HG02642 (cell line): Measurements from ENCODE around the gene THSD7B.
"Not testable (repeated sequence)": the region's sequence is repeated elsewhere in the genome, so short reads cannot be mapped to it uniquely, and the experiment has no call there.

Source experiments
- ATAC-seq: cut with Tn5 transposase; IDR thresholded peaks from one replicate; pipeline ENCODE4 v1.9.1; 2021; ENCODE audit warnings: mild to moderate bottlenecking; ENCODE audit not compliant: unreplicated experiment, poor library complexity

The THSD7B gene

GRCh38 chr2:136929531-136929930, 164.2 kb downstream of the THSD7B start:
- no peak for ATAC-seq

GRCh38 chr2:136932700-136933099, 167.4 kb downstream of the THSD7B start:
- ATAC-seq, result peak; percentile 45

- ATAC-seq, result no peak
These were observed 169.8 kb downstream of the THSD7B start for GRCh38 chr2:136935119-136935518.

GRCh38 chr2:136956050-136956449, 190.7 kb downstream of the THSD7B start:
- ATAC-seq, result no peak

GRCh38 chr2:136957044-136957443, 191.7 kb downstream of the THSD7B start:
- ATAC-seq, result no peak

GRCh38 chr2:136962105-136962725, 196.9 kb downstream of the THSD7B start:
- no peak for ATAC-seq

GRCh38 chr2:136966485-136966884, 201.1 kb downstream of the THSD7B start:
- ATAC-seq, result no peak

GRCh38 chr2:136980303-136980702, 215.0 kb downstream of the THSD7B start:
- no peak for ATAC-seq

GRCh38 chr2:136981689-136982088, 216.3 kb downstream of the THSD7B start:
- ATAC-seq, result not testable (repeated sequence)

GRCh38 chr2:136985044-136985443, 219.7 kb downstream of the THSD7B start:
- ATAC-seq, result no peak

- no peak for ATAC-seq
These were observed 221.4 kb downstream of the THSD7B start for GRCh38 chr2:136986605-136987221.

GRCh38 chr2:136990316-136990715, 225.0 kb downstream of the THSD7B start:
- no peak for ATAC-seq

- ATAC-seq, result no peak
These were observed 229.4 kb downstream of the THSD7B start for GRCh38 chr2:136994793-136995192.

- no peak for ATAC-seq
These were observed 232.2 kb downstream of the THSD7B start for GRCh38 chr2:136997557-136997956.

- no peak for ATAC-seq
These were observed 235.5 kb downstream of the THSD7B start for GRCh38 chr2:137000811-137001210.

GRCh38 chr2:137002896-137003295, 237.6 kb downstream of the THSD7B start:
- no peak for ATAC-seq

- no peak for ATAC-seq
These were observed 239.9 kb downstream of the THSD7B start for GRCh38 chr2:137005210-137005609.

- ATAC-seq, result no peak
These were observed 242.6 kb downstream of the THSD7B start for GRCh38 chr2:137007938-137008337.

- no peak for ATAC-seq
These were observed 244.6 kb downstream of the THSD7B start for GRCh38 chr2:137009953-137010352.

- ATAC-seq, result no peak
These were observed 255.3 kb downstream of the THSD7B start for GRCh38 chr2:137020452-137021196.

- ATAC-seq, result no peak
These were observed 256.4 kb downstream of the THSD7B start for GRCh38 chr2:137021763-137022162.

- no peak for ATAC-seq
These were observed 257.9 kb downstream of the THSD7B start for GRCh38 chr2:137023205-137023604.
